ENCODE data around the gene KCNQ2. TPM values are rescaled to one million over a fixed set of nuclear protein-coding genes. Genes with fewer than 3 reads are reported as not detected.

Gene KCNQ2
- total RNA-seq, 4 donors from 2014 or later: not detected

DNA sequence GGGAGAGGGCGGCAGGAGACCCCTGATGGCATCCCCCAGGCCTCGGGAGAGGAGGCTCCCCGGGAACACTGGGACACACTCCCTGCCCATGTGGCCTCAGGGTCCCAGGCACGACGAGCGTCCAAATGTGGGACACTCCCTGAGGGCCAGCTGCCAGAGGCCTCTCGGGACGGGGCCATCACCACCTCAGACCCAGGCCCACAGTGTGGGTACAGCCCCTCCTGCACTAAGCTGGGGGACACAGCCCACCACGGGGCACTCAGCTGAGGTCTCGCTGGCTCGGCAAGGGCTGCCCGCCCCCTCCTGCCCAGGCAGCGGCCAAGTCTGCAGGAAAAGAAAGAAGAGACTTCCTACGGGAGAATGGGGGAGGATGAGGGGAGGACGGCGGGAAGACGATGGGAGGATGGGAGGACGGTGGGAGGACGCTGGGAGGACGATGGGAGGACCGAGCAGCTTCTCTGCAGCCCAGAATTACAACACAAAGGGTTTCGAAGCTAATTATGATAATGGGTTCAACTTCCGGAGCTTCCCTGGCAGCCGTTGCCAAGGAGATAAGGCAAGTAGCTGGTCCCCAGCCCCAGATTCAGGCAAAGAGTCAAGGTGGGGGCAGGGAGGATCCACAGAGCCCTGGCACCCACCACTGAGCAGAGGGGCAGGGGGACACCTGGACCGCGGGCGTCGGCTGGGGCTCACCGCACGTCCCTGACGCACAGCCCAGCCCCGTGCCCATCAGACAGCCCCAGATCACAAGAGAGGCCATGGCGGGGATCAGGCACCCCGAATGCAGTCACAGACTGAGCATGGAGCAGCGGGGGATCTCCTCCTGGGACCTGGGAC is 17.5 kb downstream of the KCNQ2 start:
- TF ChIP-seq CTCF (IDR thresholded peaks at IDR 0.05; ENCODE audit: low read depth): no peak

DNA sequence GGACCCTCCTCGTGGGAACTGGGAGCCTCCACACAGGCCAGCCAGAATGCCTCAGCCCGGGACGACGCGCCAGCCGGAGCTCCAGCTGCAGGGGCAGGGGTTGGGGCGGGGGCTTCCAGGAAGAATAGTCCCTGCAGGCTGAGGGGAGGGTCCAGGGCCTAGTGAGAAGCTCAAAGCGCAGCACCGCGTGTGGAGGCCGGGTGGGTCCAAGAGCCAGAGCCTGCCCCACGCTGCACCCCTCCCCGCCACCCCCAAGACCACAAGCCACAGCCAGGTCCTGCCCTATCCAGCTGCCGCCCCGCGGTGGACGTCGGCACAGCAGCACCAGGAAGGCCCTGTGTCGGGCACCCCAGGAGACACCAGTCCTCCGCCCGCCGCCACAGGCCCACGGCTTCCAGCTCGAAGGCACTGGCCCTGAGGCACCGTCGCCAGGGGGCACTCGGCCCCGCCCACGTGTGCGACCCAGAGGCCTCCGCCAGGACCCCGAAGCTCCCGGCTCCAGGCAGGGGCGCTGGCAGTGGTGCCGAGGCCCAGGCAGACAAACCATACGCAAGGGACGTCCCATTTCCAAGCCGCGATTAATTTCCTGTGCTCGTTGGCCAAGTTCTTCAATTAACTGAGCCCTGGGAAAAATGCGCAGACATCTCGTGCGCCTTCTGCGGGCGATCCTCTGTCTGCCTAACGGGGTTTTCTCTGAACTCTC is 19.5 kb downstream of the KCNQ2 start:
- no peak for TF ChIP-seq CTCF (IDR thresholded peaks at IDR 0.05; ENCODE audit: low read depth)

DNA sequence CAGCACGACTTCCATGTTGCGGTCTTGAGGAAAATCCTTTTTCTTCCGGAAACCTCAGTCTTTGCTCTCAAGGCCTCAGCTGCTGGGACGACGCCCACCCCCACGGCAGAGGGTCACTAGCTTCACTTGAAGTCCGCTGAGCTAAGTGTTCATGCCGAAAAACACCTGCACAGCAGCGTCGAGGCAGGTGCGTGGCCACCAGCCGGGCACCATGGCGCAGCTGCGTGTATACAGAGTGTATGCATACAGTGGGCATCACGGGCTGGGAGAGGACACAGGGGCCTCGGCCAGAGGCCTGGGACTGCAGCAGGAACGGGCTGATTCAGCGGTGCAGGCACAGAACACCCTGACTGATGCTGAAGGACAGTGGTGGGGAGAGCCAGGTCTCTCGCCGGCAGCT is 20.1 kb downstream of the KCNQ2 start:
- TF ChIP-seq CTCF (IDR thresholded peaks at IDR 0.05; ENCODE audit: low read depth): no peak

- no peak for TF ChIP-seq CTCF (IDR thresholded peaks at IDR 0.05; ENCODE audit: low read depth)
Observed at GRCh38 chr20:63451821-63452220, 20.6 kb downstream of the KCNQ2 start.

DNA sequence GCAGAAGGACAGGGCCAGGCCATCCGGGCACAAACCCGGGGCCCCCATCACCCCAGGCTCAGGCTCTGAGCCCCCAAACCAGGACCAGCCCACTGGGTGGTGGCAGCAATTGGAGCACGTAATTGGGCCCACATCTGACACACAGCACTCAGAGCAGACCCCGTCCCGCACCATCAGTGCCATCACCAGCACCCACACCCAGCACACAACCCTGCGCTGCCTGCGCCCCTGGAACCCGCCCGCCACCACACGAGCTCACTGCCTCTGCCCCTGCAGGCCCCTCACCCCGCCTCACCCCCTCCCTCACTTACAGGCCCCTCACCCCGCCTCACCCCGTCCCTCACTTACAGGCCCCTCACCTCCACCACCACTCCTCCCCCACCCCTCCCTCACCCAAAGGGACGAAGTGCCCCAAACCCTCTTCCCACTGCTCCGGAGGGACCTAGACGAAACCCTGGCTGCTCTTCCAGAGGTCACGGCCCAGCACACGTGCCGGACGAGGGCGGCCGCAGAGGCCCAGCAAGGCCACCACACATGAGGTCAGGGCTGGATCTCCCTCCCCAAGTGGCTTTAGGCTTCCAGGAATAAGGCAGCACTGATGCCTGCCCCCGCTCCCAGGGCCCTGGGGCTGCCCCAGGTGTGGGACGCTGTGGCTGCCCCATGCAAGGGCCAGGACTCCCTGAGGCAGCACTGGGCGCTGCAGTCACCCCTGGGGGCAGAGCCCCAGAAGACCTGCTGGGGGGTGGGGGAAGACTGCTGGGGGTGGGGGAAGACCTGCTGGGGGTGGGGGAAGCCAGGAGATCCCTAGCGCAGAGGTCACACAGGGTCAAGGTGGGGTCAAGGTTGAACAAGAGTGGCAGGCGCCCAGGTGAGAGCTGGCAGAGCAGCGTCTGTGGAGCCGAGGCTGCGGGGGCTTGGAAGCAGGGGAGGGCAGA is 22.4 kb downstream of the KCNQ2 start:
- no peak for TF ChIP-seq CTCF (IDR thresholded peaks at IDR 0.05; ENCODE audit: low read depth)

GRCh38 chr20:63449025-63449424 is 23.4 kb downstream of the KCNQ2 start:
- TF ChIP-seq CTCF (IDR thresholded peaks at IDR 0.05; ENCODE audit: low read depth): no peak

All from subcutaneous adipose tissue (tissue), 4 donors.